ENCODE results near the gene CMC4. TPM values are rescaled to one million over a fixed set of nuclear protein-coding genes. Genes with fewer than 3 reads are reported as not detected.

CMC4 gene
- total RNA-seq (ENCODE audit: insufficient read depth, low replicate concordance): 13.5 TPM

DNA sequence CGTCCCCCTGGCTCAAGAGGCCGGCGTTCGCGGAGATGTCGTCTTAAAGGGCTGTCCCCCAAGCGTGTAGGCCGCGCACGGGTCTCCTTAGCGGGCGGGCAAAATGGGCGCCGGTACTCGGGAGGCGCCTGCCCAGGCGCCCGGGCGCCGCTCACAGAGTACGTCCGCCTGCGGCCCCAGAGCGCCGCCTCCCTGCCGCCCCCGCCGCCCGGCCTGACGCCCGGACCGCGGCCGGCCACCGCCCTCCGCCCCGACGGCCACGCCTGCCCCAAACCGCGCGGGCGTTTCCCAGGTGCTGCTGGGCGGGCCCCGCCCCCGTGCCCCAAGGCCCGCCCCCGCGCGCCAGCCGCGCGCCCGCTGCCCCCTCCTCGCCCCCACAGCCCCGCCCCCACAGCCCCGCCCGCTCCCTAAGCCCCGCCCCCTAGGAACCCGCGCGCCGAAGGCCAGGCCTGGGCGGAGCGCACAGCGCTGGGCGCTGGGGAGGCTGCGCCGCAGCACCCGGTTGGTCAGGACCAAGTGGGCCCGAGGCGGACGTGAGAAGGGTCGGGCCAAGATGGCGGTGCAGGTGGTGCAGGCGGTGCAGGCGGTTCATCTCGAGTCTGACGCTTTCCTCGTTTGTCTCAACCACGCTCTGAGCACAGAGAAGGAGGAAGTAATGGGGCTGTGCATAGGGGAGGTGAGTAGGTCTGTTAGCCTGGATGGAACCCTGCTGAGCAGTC, at the start of gene CMC4, which contains the start of the genes BRCC3 and MTCP1:
Gene CMC4, minus strand, starts transcription at position 162 of the 719 bp plus-strand sequence. CDS start 7,113 bp downstream, outside the sequence.
Gene BRCC3, plus strand, starts transcription at position 534 of the 719 bp plus-strand sequence. Its CDS starts 20 bp downstream, at position 554.
Gene MTCP1, minus strand, starts transcription at position 162 of the 719 bp plus-strand sequence. CDS start 5,126 bp downstream, outside the sequence.
- DNase-seq (ENCODE audit: low spot score): peak; percentile 82

GRCh38 chrX:155115174-155115819, 44.4 kb upstream of the CMC4 start:
- no peak for DNase-seq (ENCODE audit: low spot score)

GRCh38 chrX:155113097-155113496, 42.2 kb upstream of the CMC4 start:
- DNase-seq (ENCODE audit: low spot score): no peak

- no peak for DNase-seq (ENCODE audit: low spot score)
These were observed 41.2 kb upstream of the CMC4 start for GRCh38 chrX:155112171-155112570.

- no peak for DNase-seq (ENCODE audit: low spot score)
These were observed 37.5 kb upstream of the CMC4 start for GRCh38 chrX:155108427-155108826.

- DNase-seq (ENCODE audit: low spot score): no peak
These were observed 35.0 kb upstream of the CMC4 start for GRCh38 chrX:155105919-155106318.

DNA sequence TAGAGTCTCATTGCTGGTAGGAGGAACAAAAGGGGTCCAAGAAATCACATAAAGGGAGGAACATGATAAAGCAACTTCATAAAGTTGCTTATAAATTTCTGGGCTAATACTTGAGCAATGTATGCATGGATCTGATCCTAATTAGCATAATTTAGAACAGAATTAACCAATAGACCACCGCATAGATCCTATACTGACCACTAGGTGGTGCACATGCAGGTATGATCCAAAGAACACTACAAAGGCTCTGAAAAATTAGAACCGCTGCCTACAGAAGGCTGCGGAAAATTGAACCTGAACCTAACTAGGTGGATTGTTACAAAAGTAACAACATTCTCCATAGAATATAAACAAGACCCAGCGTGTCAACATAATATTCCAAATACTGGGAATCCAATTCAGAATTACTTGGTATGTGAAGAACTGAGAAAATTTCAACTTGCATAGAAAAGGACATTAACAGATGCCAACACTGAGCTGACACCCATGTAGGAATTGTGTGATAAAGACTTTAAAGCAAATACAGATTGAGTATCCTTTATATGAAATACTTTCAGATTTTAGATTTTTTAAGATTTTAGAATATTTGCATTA, 23.6 kb upstream of the CMC4 start:
- DNase-seq (ENCODE audit: low spot score): peak; percentile 8

DNA sequence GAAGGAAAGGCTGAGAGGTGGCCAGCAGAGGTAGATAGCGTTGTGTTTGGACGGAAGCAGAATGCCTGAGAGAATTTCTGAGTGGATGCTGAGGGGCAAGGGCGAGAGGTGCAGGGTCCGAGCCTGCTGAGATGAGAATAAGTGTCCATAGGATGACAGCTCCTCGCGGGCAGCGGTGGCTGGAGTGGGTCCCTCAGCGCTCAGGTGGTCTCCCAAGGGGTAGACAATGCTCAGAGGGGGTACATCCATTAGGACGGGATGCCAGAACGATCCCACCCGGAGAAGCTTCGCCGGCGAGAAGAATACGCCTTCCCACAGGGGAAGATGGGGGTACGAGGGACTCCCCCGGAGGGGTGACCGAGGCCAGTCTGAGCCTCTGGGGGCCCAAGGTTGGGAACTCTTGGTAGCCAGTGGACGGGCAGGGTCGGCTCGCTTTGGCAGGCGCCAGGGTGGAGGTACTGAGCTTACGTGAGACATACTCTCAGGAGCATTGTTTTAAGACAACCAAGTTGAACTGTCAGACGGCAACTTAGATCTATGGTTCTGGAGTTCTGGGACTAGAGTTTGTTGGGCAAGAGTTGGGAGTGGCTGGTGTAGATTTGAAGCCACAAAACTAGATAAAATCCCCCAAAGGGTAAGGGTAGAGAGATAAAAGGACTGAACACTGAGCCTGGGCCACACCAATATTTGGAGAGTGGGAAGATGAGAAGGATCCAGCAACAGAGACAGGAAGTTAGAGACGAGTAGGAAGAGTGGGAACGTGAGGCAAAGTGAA, 16.2 kb upstream of the CMC4 start:
- DNase-seq (ENCODE audit: low spot score): no peak

- DNase-seq (ENCODE audit: low spot score): no peak
These were observed 15.4 kb upstream of the CMC4 start for GRCh38 chrX:155086202-155086840.

DNA sequence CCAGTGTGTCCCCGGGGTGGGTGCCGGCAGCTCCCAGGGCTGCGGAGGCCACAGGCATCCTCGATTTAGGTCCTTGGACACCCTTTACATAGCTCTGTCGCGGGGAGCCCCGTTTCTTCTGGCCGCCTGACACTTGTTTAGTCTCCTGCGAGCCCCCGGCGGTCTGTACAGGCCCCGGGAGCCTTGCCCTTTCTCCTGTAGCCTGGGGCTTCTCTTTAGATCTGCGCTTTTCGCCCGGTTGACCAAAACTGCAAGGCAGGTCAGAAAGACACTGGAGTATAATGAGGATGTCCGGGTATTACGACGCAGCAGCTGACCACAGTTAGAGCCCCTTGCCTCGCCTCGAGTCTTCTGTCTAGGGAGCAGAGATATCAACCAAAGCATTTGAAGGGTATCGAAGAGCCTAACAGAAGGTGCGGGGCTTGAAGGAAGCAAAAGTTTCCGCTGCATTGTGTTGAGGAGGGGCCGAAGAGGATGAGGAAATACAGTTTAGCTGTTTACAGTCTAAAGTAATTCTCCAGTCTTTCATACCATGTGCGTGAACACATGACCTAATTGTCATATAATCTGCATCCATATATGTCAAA, 851 bp upstream of the CMC4 start:
- DNase-seq (ENCODE audit: low spot score): no peak

GRCh38 chrX:155070663-155070974, 317 bp downstream of the CMC4 start:
- DNase-seq (ENCODE audit: low spot score): no peak

GRCh38 chrX:155070038-155070437, 898 bp downstream of the CMC4 start:
- no peak for DNase-seq (ENCODE audit: low spot score)

GRCh38 chrX:155069414-155069813, 1.5 kb downstream of the CMC4 start:
- no peak for DNase-seq (ENCODE audit: low spot score)

GRCh38 chrX:155068165-155068564, 2.8 kb downstream of the CMC4 start:
- no peak for DNase-seq (ENCODE audit: low spot score)

- no peak for DNase-seq (ENCODE audit: low spot score)
These were observed 5.8 kb downstream of the CMC4 start for GRCh38 chrX:155065035-155065734.

DNA sequence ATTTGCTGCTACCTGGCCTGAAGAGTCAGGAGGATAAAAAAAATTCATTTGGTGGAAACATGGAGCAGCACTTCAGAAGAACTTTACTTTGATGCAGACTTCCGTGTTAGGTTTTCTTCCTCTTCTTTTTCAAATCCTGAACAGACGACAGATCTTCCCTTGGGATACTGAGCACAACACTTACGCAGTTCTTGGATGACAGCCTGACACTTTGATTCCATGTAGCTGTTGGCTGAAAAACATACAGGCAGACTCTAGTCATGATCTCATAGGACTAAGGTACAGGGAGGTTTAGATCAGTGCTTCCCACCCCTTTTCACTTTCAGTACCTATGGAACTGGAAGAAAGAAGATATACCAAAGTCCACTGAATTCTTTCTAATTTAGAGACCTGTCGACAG, 9.2 kb downstream of the CMC4 start:
- no peak for DNase-seq (ENCODE audit: low spot score)

GRCh38 chrX:155056877-155057792, 13.8 kb downstream of the CMC4 start:
- peak; percentile 63 for DNase-seq (ENCODE audit: low spot score)

DNA sequence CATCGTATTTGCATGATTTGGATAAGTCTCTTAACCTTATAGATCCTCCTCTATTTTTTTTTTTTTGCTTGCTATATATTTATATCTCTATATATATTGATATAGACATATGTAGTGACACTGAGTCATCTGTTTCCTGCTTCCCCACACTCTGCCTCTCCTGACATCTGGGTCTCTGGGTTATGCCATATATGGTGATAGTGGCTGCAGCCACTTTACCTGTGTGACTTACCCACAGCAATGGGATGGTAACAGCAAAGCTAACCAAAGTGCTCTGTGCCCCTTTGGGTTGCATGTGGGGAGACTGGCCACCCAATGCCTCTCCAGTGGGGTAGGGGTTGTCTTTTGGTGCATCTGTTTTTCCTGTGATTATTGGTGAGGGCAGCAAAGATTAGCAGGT, 14.5 kb downstream of the CMC4 start:
- no peak for DNase-seq (ENCODE audit: low spot score)

GRCh38 chrX:155055494-155055893, 15.4 kb downstream of the CMC4 start:
- no peak for DNase-seq (ENCODE audit: low spot score)
